Neural cell (in vitro differentiated cells): Measurements from ENCODE around the gene MYO7B.

ENCODE experiments used
- POLR2AphosphoS5 ChIP-seq: IDR thresholded peaks from 2 replicates; pipeline ENCODE4 v1.6.1; 2012
- SMC3 ChIP-seq: fragments of 450-650 bp; conservative IDR thresholded peaks from 2 replicates; pipeline ENCODE4 v1.6.1; 2014; ENCODE audit warnings: antibody characterized with exemption, mild to moderate bottlenecking, moderate library complexity; ENCODE audit not compliant: poor library complexity
- TF ChIP-seq, protein P1 (sequence below): IDR thresholded peaks from 2 replicates; pipeline ENCODE4 v1.6.1; 2012; ENCODE audit warnings: borderline replicate concordance

DNA sequence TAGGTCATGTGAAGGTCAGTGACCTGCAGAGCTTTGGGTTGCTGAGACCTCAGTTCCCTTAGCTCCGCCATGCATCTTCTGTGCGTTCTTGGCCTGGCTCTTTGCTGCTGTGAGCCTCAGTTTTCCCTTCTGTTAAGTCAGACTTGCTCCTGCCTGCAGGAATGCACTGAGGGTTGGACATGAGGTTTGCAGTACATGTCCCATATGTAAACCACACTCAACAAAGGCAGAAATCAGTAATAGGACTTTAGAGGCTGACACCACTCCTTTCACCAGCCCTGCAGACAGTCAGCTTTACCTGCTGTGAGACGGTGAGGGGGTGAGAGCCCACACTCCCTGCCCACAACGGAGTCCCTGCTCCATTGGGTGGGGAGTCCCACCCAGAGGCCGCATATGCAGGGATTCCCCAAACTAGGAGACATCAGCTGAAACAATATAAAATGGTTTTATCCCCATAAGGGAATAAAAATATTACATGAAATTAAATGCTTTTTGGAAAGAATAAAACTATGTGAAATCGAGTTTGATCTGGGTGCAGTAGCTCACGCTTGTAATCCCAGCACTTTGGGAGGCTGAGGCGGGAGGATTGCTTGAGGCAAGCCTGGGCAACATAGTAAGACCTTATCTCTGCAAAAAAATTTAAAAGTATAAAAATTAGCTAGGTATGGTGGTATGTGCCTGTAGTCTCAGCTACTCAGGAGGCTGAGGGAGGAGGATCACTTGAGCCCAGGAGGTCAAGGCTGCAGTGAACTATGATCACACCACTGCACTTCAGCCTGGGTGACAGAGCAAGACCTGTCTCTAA lies 55.1 kb downstream of the MYO7B start:
- TF ChIP-seq, protein P1, sequence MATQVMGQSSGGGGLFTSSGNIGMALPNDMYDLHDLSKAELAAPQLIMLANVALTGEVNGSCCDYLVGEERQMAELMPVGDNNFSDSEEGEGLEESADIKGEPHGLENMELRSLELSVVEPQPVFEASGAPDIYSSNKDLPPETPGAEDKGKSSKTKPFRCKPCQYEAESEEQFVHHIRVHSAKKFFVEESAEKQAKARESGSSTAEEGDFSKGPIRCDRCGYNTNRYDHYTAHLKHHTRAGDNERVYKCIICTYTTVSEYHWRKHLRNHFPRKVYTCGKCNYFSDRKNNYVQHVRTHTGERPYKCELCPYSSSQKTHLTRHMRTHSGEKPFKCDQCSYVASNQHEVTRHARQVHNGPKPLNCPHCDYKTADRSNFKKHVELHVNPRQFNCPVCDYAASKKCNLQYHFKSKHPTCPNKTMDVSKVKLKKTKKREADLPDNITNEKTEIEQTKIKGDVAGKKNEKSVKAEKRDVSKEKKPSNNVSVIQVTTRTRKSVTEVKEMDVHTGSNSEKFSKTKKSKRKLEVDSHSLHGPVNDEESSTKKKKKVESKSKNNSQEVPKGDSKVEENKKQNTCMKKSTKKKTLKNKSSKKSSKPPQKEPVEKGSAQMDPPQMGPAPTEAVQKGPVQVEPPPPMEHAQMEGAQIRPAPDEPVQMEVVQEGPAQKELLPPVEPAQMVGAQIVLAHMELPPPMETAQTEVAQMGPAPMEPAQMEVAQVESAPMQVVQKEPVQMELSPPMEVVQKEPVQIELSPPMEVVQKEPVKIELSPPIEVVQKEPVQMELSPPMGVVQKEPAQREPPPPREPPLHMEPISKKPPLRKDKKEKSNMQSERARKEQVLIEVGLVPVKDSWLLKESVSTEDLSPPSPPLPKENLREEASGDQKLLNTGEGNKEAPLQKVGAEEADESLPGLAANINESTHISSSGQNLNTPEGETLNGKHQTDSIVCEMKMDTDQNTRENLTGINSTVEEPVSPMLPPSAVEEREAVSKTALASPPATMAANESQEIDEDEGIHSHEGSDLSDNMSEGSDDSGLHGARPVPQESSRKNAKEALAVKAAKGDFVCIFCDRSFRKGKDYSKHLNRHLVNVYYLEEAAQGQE: no peak
- no peak for TF ChIP-seq POLR2AphosphoS5
- no peak for TF ChIP-seq SMC3
